ENCODE data around the gene PDX1.

PDX1 gene

DNA sequence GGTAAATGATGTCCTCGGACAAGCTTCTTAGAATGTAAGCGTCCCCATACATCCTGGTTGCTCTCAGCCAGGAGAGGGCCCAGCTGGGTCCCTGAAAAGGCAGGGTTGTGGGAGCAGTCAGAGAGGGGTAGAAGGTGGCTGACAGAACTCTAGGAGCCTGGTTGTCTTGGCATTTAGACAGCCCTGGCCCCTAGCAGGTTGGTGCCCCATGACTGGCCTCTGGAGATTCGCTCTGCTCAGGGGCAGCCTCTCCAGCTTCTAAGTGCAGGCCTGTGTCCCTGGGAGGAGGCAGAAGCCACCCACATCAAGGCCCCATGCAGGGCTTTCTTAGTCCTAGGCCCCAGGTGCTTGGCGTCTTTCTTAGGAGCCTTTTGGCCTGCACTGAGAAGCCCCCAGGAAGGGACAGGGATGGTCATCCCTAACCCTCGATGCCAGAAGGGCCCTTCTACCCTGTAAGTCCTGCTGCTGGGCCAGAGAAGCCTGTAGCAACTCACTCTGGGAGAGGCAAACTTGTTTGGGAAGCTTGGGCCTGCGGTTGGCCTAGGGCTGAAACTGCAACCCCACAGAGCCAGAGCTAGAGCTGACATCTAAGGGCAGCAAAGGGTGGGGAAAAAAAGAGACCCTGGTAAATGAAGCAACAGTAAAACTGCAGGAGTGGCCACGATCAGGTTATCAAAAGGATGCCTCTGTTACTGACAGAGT lies 52.1 kb downstream of the PDX1 start:
- DNase-seq: no peak

DNA sequence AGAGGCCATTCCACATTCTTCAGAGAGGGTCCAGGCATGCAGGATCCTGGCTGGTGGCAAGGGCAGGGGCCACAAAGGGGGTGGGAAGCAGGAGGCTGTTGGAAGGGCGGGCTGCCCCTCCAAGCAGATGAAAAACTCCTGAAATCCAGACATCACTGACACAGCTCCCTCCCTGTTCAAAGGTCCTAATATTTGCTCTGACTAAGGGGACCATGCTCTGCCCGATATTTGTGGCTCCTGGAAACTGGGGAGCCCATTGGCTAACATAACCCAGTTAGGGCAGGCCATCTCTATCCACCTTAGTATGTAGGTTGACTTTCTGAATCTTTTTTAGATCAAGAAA lies 52.6 kb downstream of the PDX1 start:
- DNase-seq: no peak

GRCh38 chr13:27973291-27973690 lies 53.5 kb downstream of the PDX1 start:
- DNase-seq: no peak

DNA sequence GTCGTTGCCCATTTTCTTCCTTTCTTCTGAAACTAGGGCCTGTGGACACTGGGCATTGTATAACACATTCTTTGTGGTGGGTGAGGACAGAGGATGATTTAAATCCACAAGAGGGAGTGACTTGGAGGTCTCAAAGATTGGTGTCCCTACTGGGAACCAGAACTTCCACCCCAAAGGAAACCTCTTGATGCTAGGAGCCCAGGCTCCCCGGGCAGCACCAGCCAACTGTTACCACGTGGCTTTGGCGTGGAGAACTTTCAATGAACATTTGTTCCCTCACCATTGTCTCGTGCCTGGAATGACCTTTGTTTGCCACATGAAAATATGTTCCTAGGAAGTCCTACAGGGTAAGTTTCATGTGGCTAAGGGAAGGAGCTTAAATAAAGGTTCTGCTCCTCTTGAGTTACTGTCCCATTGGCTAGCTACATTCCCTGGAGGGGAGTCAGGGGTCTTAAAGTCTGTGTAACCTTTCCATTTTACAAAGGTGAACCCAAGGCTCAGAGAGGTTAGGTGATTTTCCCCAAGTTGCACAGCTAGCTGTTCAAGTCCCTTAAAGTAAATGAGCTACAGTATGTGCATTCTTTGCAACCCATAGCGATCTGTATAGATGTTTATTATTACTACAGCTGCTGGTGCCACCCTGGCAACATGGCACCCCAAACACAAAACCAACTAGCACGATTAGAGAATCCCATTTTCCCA lies 54.3 kb downstream of the PDX1 start:
- no peak for DNase-seq
